Naive thymus-derived CD4-positive, alpha-beta T cell (primary cell): ENCODE measurements around the gene SUCLG2. TPM values are rescaled to one million over a fixed set of nuclear protein-coding genes. Genes with fewer than 3 reads are reported as not detected.

ENCODE experiments used
- ATAC-seq: fragments of 150-1000 bp; cut with Tn5 transposase; 2 replicates; pipeline ENCODE4 v1.10.0; 2021; ENCODE audit warnings: mild to moderate bottlenecking, moderate library complexity
- CTCF ChIA-PET: fragments of 350-600 bp; sonication (Branson Sonifier 250); formaldehyde crosslinking; loops from one replicate; lab custom pipeline; 2021; ENCODE audit warnings: antibody characterized with exemption; lab: Charles Lee
- POLR2A ChIA-PET: fragments of 350-600 bp; sonication (Branson Sonifier 250); formaldehyde crosslinking; loops from one replicate; lab custom pipeline; 2021; ENCODE audit warnings: antibody characterized with exemption, inconsistent platforms; lab: Charles Lee
- DNase-seq, 9 donors: peaks; one replicate each; pipeline versions ENCODE4 v3.0.0 to v3.0.0-alpha.2; 2020 to 2022; ENCODE audit warnings: mixed read lengths in 1 of 9
- H3K27ac ChIP-seq: one replicate; pipeline ENCODE4 v1.7.0; 2013; ENCODE audit warnings: mild to moderate bottlenecking, low read depth, low read length, moderate library complexity
- H3K27me3 ChIP-seq, 2 donors: one replicate each; pipeline ENCODE4 v1.7.0; 2013; ENCODE audit warnings: low read length in 2 of 2, mild to moderate bottlenecking in 2 of 2, moderate library complexity in 2 of 2; ENCODE audit not compliant: control insufficient read depth in 2 of 2, insufficient read depth in 2 of 2
- H3K36me3 ChIP-seq, 3 experiments: 1 replicate in 2 of 3; 2 replicates in 1 of 3; pipeline ENCODE4 v1.7.0; 2013; ENCODE audit warnings: low read length in 3 of 3, mild to moderate bottlenecking in 3 of 3, moderate library complexity in 1 of 3; ENCODE audit not compliant: insufficient read depth in 3 of 3, control insufficient read depth in 2 of 3
- H3K4me1 ChIP-seq, 2 donors: one replicate each; pipeline ENCODE4 v1.7.0; 2013; ENCODE audit warnings: low read length in 2 of 2, mild to moderate bottlenecking in 2 of 2, moderate library complexity in 1 of 2; ENCODE audit not compliant: control insufficient read depth in 2 of 2, insufficient read depth in 2 of 2
- H3K4me3 ChIP-seq: 2 replicates; pipeline ENCODE4 v1.7.0; 2013; ENCODE audit warnings: mild to moderate bottlenecking, low read length
- H3K9me3 ChIP-seq, 3 experiments: 1 replicate in 2 of 3; 2 replicates in 1 of 3; pipeline ENCODE4 v1.7.0; 2013; ENCODE audit warnings: low read length in 3 of 3; ENCODE audit not compliant: control insufficient read depth in 2 of 3
- H3K27ac Mint-ChIP-seq, 9 donors: one replicate each; pipeline ENCODE4 v1.8.0; 2020 to 2022; ENCODE audit warnings: mixed read lengths in 9 of 9, mild to moderate bottlenecking in 8 of 9, moderate library complexity in 5 of 9, inconsistent platforms in 2 of 9
- H3K27me3 Mint-ChIP-seq, 5 donors: one replicate each; pipeline ENCODE4 v1.8.0; 2021 to 2022; ENCODE audit warnings: mixed read lengths in 5 of 5, mild to moderate bottlenecking in 1 of 5
- H3K36me3 Mint-ChIP-seq, 5 donors: one replicate each; pipeline ENCODE4 v1.8.0; 2020 to 2022; ENCODE audit warnings: mixed read lengths in 5 of 5, mild to moderate bottlenecking in 3 of 5, inconsistent platforms in 1 of 5
- H3K4me1 Mint-ChIP-seq, 7 donors: one replicate each; pipeline ENCODE4 v1.8.0; 2020 to 2022; ENCODE audit warnings: mixed read lengths in 7 of 7, mild to moderate bottlenecking in 3 of 7, inconsistent platforms in 1 of 7
- H3K4me3 Mint-ChIP-seq, 10 donors: one replicate each; pipeline ENCODE4 v1.8.0; 2020 to 2022; ENCODE audit warnings: mild to moderate bottlenecking in 10 of 10, mixed read lengths in 10 of 10, moderate library complexity in 6 of 10, inconsistent platforms in 2 of 10
- H3K9me3 Mint-ChIP-seq, 11 donors: one replicate each; pipeline ENCODE4 v1.8.0; 2020 to 2022; ENCODE audit warnings: mixed read lengths in 11 of 11, mild to moderate bottlenecking in 4 of 11, inconsistent platforms in 1 of 11, moderate library complexity in 1 of 11
- intact Hi-C, 2 donors: fragments of 100-400 bp; cut with micrococcal nuclease; formaldehyde crosslinking; loops; one replicate each; pipeline ENCODE4 v1.15.1; 2023
- polyA plus RNA-seq, 2 donors: library from polyadenylated mRNA; unstranded; fragments of 300-500 nt; fragmentation: Illumina TruSeq; gene quantifications; one replicate each; pipeline ENCODE4 v1.2.3, GENCODE V29; 2021
- total RNA-seq, 6 experiments: library from RNA in 5 of 6; stranded (reverse) in 5 of 6; gene quantifications; 1 replicate in 5 of 6; 2 replicates in 1 of 6; pipeline ENCODE4 v1.2.3 and lab custom pipeline; 2021 to 2026

Gene SUCLG2
- total and polyA plus RNA-seq, 7 experiments from 2014 or later = 49.7 to 97.9 (median 64.7) TPM

- ChIA-PET CTCF (no interaction called here), POLR2A (interaction anchor here (0.7 to 0.8 kb wide), 2 partner anchors 10 to 11 kb away, joined by 4 to 5 read pairs; no protein-coding TSS in a partner anchor)
- Mint-ChIP-seq H3K36me3 (peaks cover 3 to 35% (median 15%) of the 10 kb centered on the region in 5 donors), H3K4me1 (peaks cover 0 to 24% (median 13%) of the 10 kb centered on the region in 7 donors), H3K27ac (no peak overlapping the region), H3K4me3 (no peak overlapping the region), H3K9me3 (peaks cover 0 to 6% (median 0%) of the 10 kb centered on the region in 11 donors), H3K27me3 (no peaks in the 10 kb centered on the region)
- H3K4me1 ChIP-seq = peaks cover 0 to 3% of the 10 kb centered on the region in 2 donors
- ATAC-seq (no peak), DNase-seq (no peak)
- no peaks in the 10 kb centered on the region for H3K27me3 ChIP-seq
- H3K27ac ChIP-seq = no peak overlapping the region
- no peaks in the 10 kb centered on the region for H3K9me3 ChIP-seq
- H3K4me3 ChIP-seq = no peak overlapping the region
- H3K36me3 ChIP-seq = no peaks in the 10 kb centered on the region
- intact Hi-C loops = no loop called here
These were observed 36.8 kb upstream of the SUCLG2 start for GRCh38 chr3:67691207-67691606.

- DNase-seq (no peak), ATAC-seq (no peak)
- Histone ChIP-seq H3K4me3 (no peak overlapping the region), H3K27ac (no peak overlapping the region), H3K4me1 (peaks cover 8 to 9% of the 10 kb centered on the region in 2 donors), H3K27me3 (no peaks in the 10 kb centered on the region), H3K9me3 (no peaks in the 10 kb centered on the region), H3K36me3 (no peaks in the 10 kb centered on the region)
- intact Hi-C loops = no loop called here
- H3K36me3 Mint-ChIP-seq = peaks cover 3 to 31% (median 14%) of the 10 kb centered on the region in 5 donors
- H3K27ac Mint-ChIP-seq = peak overlapping the region in 1 of 9 donors; percentile 0
- peaks cover 0 to 6% (median 0%) of the 10 kb centered on the region in 11 donors for H3K9me3 Mint-ChIP-seq
- CTCF ChIA-PET = no interaction called here
- H3K4me3 Mint-ChIP-seq = no peak overlapping the region
- peaks cover 7 to 34% (median 21%) of the 10 kb centered on the region in 7 donors for H3K4me1 Mint-ChIP-seq
- H3K27me3 Mint-ChIP-seq = no peaks in the 10 kb centered on the region
- POLR2A ChIA-PET = no interaction called here
These were observed 35.4 kb upstream of the SUCLG2 start for GRCh38 chr3:67689806-67690205.

DNA sequence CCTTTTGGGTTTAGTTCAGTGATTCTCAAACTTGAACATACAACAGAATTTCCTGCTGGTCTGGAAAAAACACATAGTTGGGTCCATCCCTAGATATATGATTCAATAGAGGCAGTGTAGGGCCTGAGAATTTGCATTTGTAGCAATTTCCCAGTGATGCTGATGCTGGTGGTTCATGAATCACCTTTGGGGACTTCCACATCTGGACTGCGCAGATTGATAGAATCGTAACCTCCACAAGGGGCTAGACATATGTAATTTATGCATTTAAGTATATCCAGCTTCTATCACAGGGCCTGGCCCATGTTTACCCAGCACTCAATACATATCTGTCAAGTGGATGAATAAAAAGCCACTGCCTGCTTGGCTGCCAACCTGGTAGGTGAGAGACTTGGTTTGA, 33.8 kb upstream of the SUCLG2 start:
- H3K36me3 Mint-ChIP-seq = peaks cover 4 to 24% (median 16%) of the 10 kb centered on the region in 5 donors
- H3K4me3 ChIP-seq = no peak overlapping the region
- no peak overlapping the region for H3K27ac ChIP-seq
- ChIA-PET POLR2A (no interaction called here), CTCF (no interaction called here)
- H3K36me3 ChIP-seq = no peaks in the 10 kb centered on the region
- peaks cover 20 to 45% (median 35%) of the 10 kb centered on the region in 7 donors for H3K4me1 Mint-ChIP-seq
- H3K4me1 ChIP-seq = peaks cover 8 to 20% of the 10 kb centered on the region in 2 donors
- ATAC-seq (no peak), DNase-seq (no peak)
- intact Hi-C loops = no loop called here
- no peaks in the 10 kb centered on the region for H3K27me3 Mint-ChIP-seq
- H3K4me3 Mint-ChIP-seq = no peak overlapping the region
- H3K9me3 ChIP-seq = no peaks in the 10 kb centered on the region
- H3K27ac Mint-ChIP-seq = no peak overlapping the region
- H3K9me3 Mint-ChIP-seq = peaks cover 0 to 10% (median 0%) of the 10 kb centered on the region in 11 donors
- H3K27me3 ChIP-seq = no peaks in the 10 kb centered on the region

- no peak for DNase-seq
- H3K36me3 Mint-ChIP-seq = peaks cover 10 to 24% (median 14%) of the 10 kb centered on the region in 5 donors
- H3K27ac Mint-ChIP-seq = peak overlapping the region; percentile 76 to 96 (median 87)
- H3K4me1 Mint-ChIP-seq = peaks cover 21 to 53% (median 32%) of the 10 kb centered on the region in 7 donors
- ChIA-PET CTCF (no interaction called here), POLR2A (no interaction called here)
- no peaks in the 10 kb centered on the region for H3K27me3 Mint-ChIP-seq
- no peaks in the 10 kb centered on the region for H3K27me3 ChIP-seq
- ATAC-seq = no peak
- H3K4me1 ChIP-seq = peaks cover 8 to 21% of the 10 kb centered on the region in 2 donors
- H3K4me3 Mint-ChIP-seq = peak overlapping the region in 9 of 10 donors; percentile 58 to 82 (median 72)
- H3K9me3 ChIP-seq = no peaks in the 10 kb centered on the region
- peak overlapping the region; percentile 15 for H3K4me3 ChIP-seq
- intact Hi-C loops = no loop called here
- peaks cover 0 to 12% (median 0%) of the 10 kb centered on the region in 11 donors for H3K9me3 Mint-ChIP-seq
- H3K27ac ChIP-seq = peak overlapping the region; percentile 54
- H3K36me3 ChIP-seq = no peaks in the 10 kb centered on the region
These were observed 31.7 kb upstream of the SUCLG2 start for GRCh38 chr3:67686069-67686468.

GRCh38 chr3:67685499-67685898, 31.1 kb upstream of the SUCLG2 start:
- ATAC-seq = peak; percentile 67

GRCh38 chr3:67684211-67684610, 29.8 kb upstream of the SUCLG2 start:
- H3K36me3 ChIP-seq = no peaks in the 10 kb centered on the region
- Mint-ChIP-seq H3K4me3 (peak overlapping the region in 5 of 10 donors; percentile 4 to 50 (median 7)), H3K27ac (peak overlapping the region in 8 of 9 donors; percentile 26 to 89 (median 71)), H3K36me3 (peaks cover 6 to 24% (median 11%) of the 10 kb centered on the region in 5 donors), H3K4me1 (peaks cover 23 to 61% (median 40%) of the 10 kb centered on the region in 7 donors), H3K27me3 (no peaks in the 10 kb centered on the region), H3K9me3 (peaks cover 0 to 11% (median 0%) of the 10 kb centered on the region in 11 donors)
- no peak overlapping the region for H3K4me3 ChIP-seq
- intact Hi-C loops = loop anchor here in 1 of 2 donors (2.0 kb wide), 1 partner anchor 55 kb away; no protein-coding TSS in a partner anchor
- H3K27me3 ChIP-seq = no peaks in the 10 kb centered on the region
- no peak for DNase-seq
- H3K9me3 ChIP-seq = no peaks in the 10 kb centered on the region
- H3K4me1 ChIP-seq = peaks cover 15 to 26% of the 10 kb centered on the region in 2 donors
- CTCF ChIA-PET = interaction anchor here (1.4 kb wide), 1 partner anchor 106 kb away, joined by 6 read pairs; no protein-coding TSS in a partner anchor
- POLR2A ChIA-PET = interaction anchor here (0.8 to 2.2 kb wide), 5 partner anchors 13 to 54 kb away, joined by 3 to 15 read pairs (median 5); partner anchors contain the start of gene SUCLG2
- no peak for ATAC-seq
- no peak overlapping the region for H3K27ac ChIP-seq

More at GRCh38 chr3:67685499-67685898, 31.1 kb upstream of the SUCLG2 start:
- Mint-ChIP-seq H3K4me3 (peak overlapping the region; percentile 60 to 82 (median 72)), H3K9me3 (peaks cover 0 to 11% (median 0%) of the 10 kb centered on the region in 11 donors), H3K27me3 (no peaks in the 10 kb centered on the region), H3K27ac (peak overlapping the region; percentile 76 to 96 (median 87)), H3K36me3 (peaks cover 10 to 22% (median 11%) of the 10 kb centered on the region in 5 donors), H3K4me1 (peaks cover 21 to 53% (median 32%) of the 10 kb centered on the region in 7 donors)
- POLR2A ChIA-PET = interaction anchor here (0.8 to 2.2 kb wide), 4 partner anchors 15 to 32 kb away, joined by 3 to 6 read pairs (median 4); no protein-coding TSS in a partner anchor
- Histone ChIP-seq H3K36me3 (no peaks in the 10 kb centered on the region), H3K4me3 (peak overlapping the region; percentile 15), H3K9me3 (no peaks in the 10 kb centered on the region), H3K4me1 (peaks cover 8 to 21% of the 10 kb centered on the region in 2 donors), H3K27me3 (no peaks in the 10 kb centered on the region), H3K27ac (peak overlapping the region; percentile 54)
- intact Hi-C loops = loop anchor here (1.0 to 2.0 kb wide), 3 partner anchors 9 to 53 kb away; no protein-coding TSS in a partner anchor
- peak in 5 of 9 donors; percentile 15 to 34 (median 29) for DNase-seq
- CTCF ChIA-PET = no interaction called here
